HCT116 (cell line): Measurements from ENCODE around the gene TNFRSF19. TPM values are rescaled to one million over a fixed set of nuclear protein-coding genes. Genes with fewer than 3 reads are reported as not detected.

Source experiments
- ATAC-seq: fragments of 200-7000 bp; cut with Tn5 transposase; 2 replicates; pipeline ENCODE4 v1.9.1; 2020; ENCODE audit warnings: mild to moderate bottlenecking, moderate library complexity
- BruUV-seq: library from RNA; stranded (reverse); fragments of 400-500 nt; replicated peaks from 2 replicates; lab custom pipeline; 2021; lab: Mats Ljungman, UMichigan
- CTCF ChIA-PET: fragments of 300-600 bp; sonication (Branson Sonifier 250); formaldehyde crosslinking; loops from one replicate; lab custom pipeline; 2021; ENCODE audit warnings: antibody characterized with exemption; lab: Charles Lee
- POLR2A ChIA-PET: fragments of 300-600, 350-600 bp; sonication (Branson Sonifier 250); formaldehyde crosslinking; loops from one replicate; lab custom pipeline; 2021; ENCODE audit warnings: antibody characterized with exemption; lab: Charles Lee
- RAD21 ChIA-PET, 2 experiments: fragments of 300-600 bp; sonication (Branson Sonifier 250); formaldehyde crosslinking; loops; one replicate each; lab custom pipeline; 2023; ENCODE audit warnings: low total read pairs in 2 of 2; ENCODE audit not compliant: uncharacterized antibody in 2 of 2, unreplicated experiment in 2 of 2, low non-redundant PET in 1 of 2; lab: Charles Lee
- DNase-seq: peaks from one replicate; pipeline ENCODE4 v3.0.0-alpha.2; 2010; ENCODE audit warnings: low read depth, low spot score
- H2AFZ ChIP-seq: fragments of 200-600 bp; shearing (Covaris generic), sonication (generic); 2 replicates; pipeline ENCODE4 v1.6.1; 2017; ENCODE audit warnings: low read depth, mixed run types, mixed read lengths, antibody characterized with exemption, low read length; ENCODE audit not compliant: poor library complexity, severe bottlenecking
- H3K27ac ChIP-seq: 2 replicates; pipeline ENCODE4 v1.5.1; 2012; ENCODE audit warnings: low read depth, low read length
- H3K27me3 ChIP-seq: fragments of 200-600 bp; sonication (generic); 2 replicates; pipeline ENCODE4 v1.6.1; 2016; ENCODE audit warnings: mixed run types, low read length, mixed read lengths; ENCODE audit not compliant: insufficient read depth
- H3K36me3 ChIP-seq, 2 experiments: fragments of 200-500 bp in 1 of 2; fragments of 200-600 bp in 1 of 2; sonication (Bioruptor generic) in 1 of 2; sonication (generic) in 1 of 2; 2 replicates each; pipeline versions ENCODE4 v1.5.1 to v1.6.1; 2014 to 2016; ENCODE audit warnings: low read length in 2 of 2, inconsistent platforms in 1 of 2, mixed read lengths in 1 of 2, mixed run types in 1 of 2; ENCODE audit not compliant: insufficient read depth in 2 of 2, control insufficient read depth in 1 of 2
- H3K4me1 ChIP-seq, 2 experiments: fragments of 200-600 bp in 1 of 2; sonication (generic) in 1 of 2; 2 replicates each; pipeline versions ENCODE4 v1.5.1 to v1.6.1; 2012 to 2017; ENCODE audit warnings: low read length in 2 of 2, inconsistent platforms in 1 of 2, mild to moderate bottlenecking in 1 of 2, mixed read lengths in 1 of 2, mixed run types in 1 of 2, moderate library complexity in 1 of 2; ENCODE audit not compliant: insufficient read depth in 2 of 2, control insufficient read depth in 1 of 2
- H3K4me2 ChIP-seq: fragments of 200-600 bp; sonication (generic); 2 replicates; pipeline ENCODE4 v1.6.1; 2017; ENCODE audit warnings: mixed run types, low read length, mixed read lengths
- H3K4me3 ChIP-seq, 2 experiments: fragments of 200-600 bp in 1 of 2; sonication (generic) in 1 of 2; replicated peaks in 1 of 2; 2 replicates each; pipeline ENCODE4 v1.5.1; 2011 to 2016; ENCODE audit warnings: low read length in 2 of 2, control low read depth in 1 of 2, low read depth in 1 of 2, mild to moderate bottlenecking in 1 of 2, mixed read lengths in 1 of 2, mixed run types in 1 of 2
- H3K79me2 ChIP-seq: fragments of 200-600 bp; sonication (generic); 2 replicates; pipeline ENCODE4 v1.6.1; 2017; ENCODE audit warnings: mild to moderate bottlenecking, mixed run types, low read length, moderate library complexity, mixed read lengths; ENCODE audit not compliant: insufficient read depth
- H3K9ac ChIP-seq: fragments of 200-600 bp; sonication (generic); 2 replicates; pipeline ENCODE4 v1.6.1; 2016; ENCODE audit warnings: low read length, mixed read lengths
- H3K9me2 ChIP-seq: fragments of 200-600 bp; sonication (generic), shearing (Covaris generic); 2 replicates; pipeline ENCODE4 v1.6.1; 2017; ENCODE audit warnings: mixed run types, mild to moderate bottlenecking, moderate library complexity; ENCODE audit not compliant: insufficient read depth
- H3K9me3 ChIP-seq, 2 experiments: fragments of 200-500 bp in 1 of 2; fragments of 200-600 bp in 1 of 2; sonication (Bioruptor generic) in 1 of 2; sonication (generic) in 1 of 2; 2 replicates each; pipeline ENCODE4 v1.6.1; 2014 to 2017; ENCODE audit warnings: low read length in 2 of 2, mixed read lengths in 2 of 2, inconsistent platforms in 1 of 2, low read depth in 1 of 2, mild to moderate bottlenecking in 1 of 2, mixed run types in 1 of 2, moderate library complexity in 1 of 2; ENCODE audit not compliant: control insufficient read depth in 1 of 2, insufficient read depth in 1 of 2
- H4K20me1 ChIP-seq: fragments of 200-600 bp; sonication (generic), shearing (Covaris generic); 2 replicates; pipeline ENCODE4 v1.6.1; 2017; ENCODE audit warnings: mixed run types, mild to moderate bottlenecking, moderate library complexity; ENCODE audit not compliant: insufficient read depth
- EGR1 ChIP-seq: IDR thresholded peaks from 2 replicates; pipeline ENCODE4 v1.6.1; 2012; ENCODE audit warnings: low read depth
- SRF ChIP-seq: IDR thresholded peaks from 2 replicates; pipeline ENCODE4 v1.6.1; 2012; ENCODE audit warnings: low read depth
- TCF7L2 ChIP-seq: IDR thresholded peaks from 2 replicates; pipeline ENCODE4 v1.7.0; 2011; ENCODE audit warnings: borderline replicate concordance, inconsistent platforms; ENCODE audit not compliant: insufficient read depth, insufficient read length; ENCODE audit errors: extremely low read depth
- ZFX ChIP-seq: fragments of 450-650 bp; IDR thresholded peaks from 2 replicates; pipeline ENCODE4 v1.6.1; 2017
- intact Hi-C: fragments of 100-400 bp; cut with micrococcal nuclease; formaldehyde crosslinking; loops from 2 replicates; pipeline ENCODE4 v1.10.0; 2022
- total RNA-seq: library from RNA; stranded (reverse); gene quantifications from one replicate; pipeline ENCODE4 v1.2.1, GENCODE V29; 2021; ENCODE audit not compliant: unreplicated experiment
- TF ChIP-seq, protein P1 (sequence below): IDR thresholded peaks from 2 replicates; pipeline ENCODE4 v1.6.1; 2012

TNFRSF19 gene
- total RNA-seq, 1 experiment from 2014 or later = 1.1 TPM

DNA sequence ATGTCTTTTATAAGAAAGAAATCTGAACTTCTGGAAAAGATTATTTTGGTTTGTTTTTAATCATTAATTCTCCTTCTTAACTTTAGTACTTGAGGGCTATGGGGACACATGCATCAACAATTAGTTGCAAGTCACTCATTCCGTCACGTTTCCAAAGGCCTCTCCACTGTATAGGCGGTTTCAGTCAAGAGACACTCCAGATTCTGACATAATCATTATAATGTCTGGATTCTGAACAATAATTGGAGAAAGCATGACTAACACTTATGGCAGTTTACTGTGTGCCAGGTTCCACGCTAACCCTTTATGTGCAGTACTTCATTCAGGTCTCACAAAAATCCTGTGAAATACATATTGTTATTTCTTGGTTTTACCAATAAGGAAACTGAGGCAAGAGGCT, 71.9 kb downstream of the TNFRSF19 start:
- no peaks in the 10 kb centered on the region for H3K9me2 ChIP-seq
- RAD21 ChIA-PET = no interaction called here
- ATAC-seq = no peak
- no peaks in the 10 kb centered on the region; the same call in 1 of the 2 replicates for H4K20me1 ChIP-seq
- POLR2A ChIA-PET = no interaction called here
- no TSS peak for BruUV-seq
- H3K79me2 ChIP-seq = no peaks in the 10 kb centered on the region
- peaks cover 12% of the 10 kb centered on the region; the same call in 1 of the 2 replicates for H3K27me3 ChIP-seq
- TF ChIP-seq ZFX = no peak
- no peak for TF ChIP-seq TCF7L2
- TF ChIP-seq, protein P1, sequence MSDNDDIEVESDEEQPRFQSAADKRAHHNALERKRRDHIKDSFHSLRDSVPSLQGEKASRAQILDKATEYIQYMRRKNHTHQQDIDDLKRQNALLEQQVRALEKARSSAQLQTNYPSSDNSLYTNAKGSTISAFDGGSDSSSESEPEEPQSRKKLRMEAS = no peak
- TF ChIP-seq EGR1 = no peak
- no peak for TF ChIP-seq SRF
- H3K9ac ChIP-seq = no peak overlapping the region
- H3K36me3 ChIP-seq = no peaks in the 10 kb centered on the region
- no peak overlapping the region for H3K27ac ChIP-seq
- H3K9me3 ChIP-seq = no peaks in the 10 kb centered on the region
- H3K4me2 ChIP-seq = no peak overlapping the region
- H3K4me3 ChIP-seq = no peak overlapping the region
- CTCF ChIA-PET = no interaction called here
- no peaks in the 10 kb centered on the region for H3K4me1 ChIP-seq
- no peak for DNase-seq
- no peak overlapping the region for H2AFZ ChIP-seq
- intact Hi-C loops = no loop called here

DNA sequence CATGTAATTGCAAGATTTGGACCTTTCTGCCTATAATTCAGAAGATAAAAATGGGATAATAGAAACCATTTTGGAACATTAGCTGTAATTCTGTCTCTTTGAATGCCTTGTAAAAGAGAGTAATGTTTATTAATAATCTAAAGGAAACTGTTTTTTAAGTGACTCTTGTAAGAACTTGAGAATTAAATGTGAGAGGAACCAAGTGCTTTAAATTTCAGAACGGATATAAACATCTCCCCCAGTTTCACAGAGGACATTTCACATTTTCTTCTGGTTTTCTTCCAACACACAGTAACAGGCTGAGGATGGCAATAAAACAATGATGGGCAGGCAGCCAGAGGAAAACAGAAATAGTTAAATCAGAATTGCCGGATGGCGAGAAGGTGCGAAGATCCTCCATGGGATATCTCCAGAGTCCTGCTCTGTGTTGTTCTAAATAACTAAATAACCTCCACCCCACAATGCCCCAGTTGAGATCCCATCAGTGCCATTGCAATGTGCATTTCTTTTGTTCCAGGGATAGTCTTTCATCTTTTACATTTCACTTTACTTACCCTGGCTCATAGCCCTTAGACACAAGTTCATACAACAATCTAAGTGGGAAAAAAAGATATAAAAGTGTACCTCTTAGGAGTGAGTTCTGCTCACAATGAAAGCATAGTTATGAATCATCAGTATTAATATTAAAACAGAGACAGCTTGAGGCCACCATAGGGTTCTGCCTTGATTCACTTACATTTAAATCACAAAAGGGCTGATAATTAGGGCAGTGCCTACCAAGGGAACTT, 73.3 kb downstream of the TNFRSF19 start:
- no peaks in the 10 kb centered on the region for H3K4me1 ChIP-seq
- intact Hi-C loops = no loop called here
- BruUV-seq = no TSS peak
- RAD21 ChIA-PET = no interaction called here
- H4K20me1 ChIP-seq = no peaks in the 10 kb centered on the region; the same call in 1 of the 2 replicates
- no peaks in the 10 kb centered on the region for H3K9me2 ChIP-seq
- no peak for DNase-seq
- no peak overlapping the region for H2AFZ ChIP-seq
- no peaks in the 10 kb centered on the region for H3K36me3 ChIP-seq
- no peak overlapping the region for H3K4me3 ChIP-seq
- H3K79me2 ChIP-seq = no peaks in the 10 kb centered on the region
- H3K27ac ChIP-seq = no peak overlapping the region
- no peak for TF ChIP-seq ZFX
- no peak for ATAC-seq
- POLR2A ChIA-PET = no interaction called here
- H3K4me2 ChIP-seq = no peak overlapping the region
- H3K9ac ChIP-seq = no peak overlapping the region
- H3K9me3 ChIP-seq = no peaks in the 10 kb centered on the region
- CTCF ChIA-PET = no interaction called here
- H3K27me3 ChIP-seq = peaks cover 15% of the 10 kb centered on the region; the same call in 1 of the 2 replicates
